GM12878 (cell line): Measurements from ENCODE around the gene SRSF8. TPM values are rescaled to one million over a fixed set of nuclear protein-coding genes. Genes with fewer than 3 reads are reported as not detected.

Experiments
- ATAC-seq: fragments of 200-7000 bp; cut with Tn5 transposase; 3 replicates; pipeline ENCODE4 v1.9.1; 2020; ENCODE audit warnings: mild to moderate bottlenecking, moderate library complexity
- BruUV-seq: library from RNA; stranded (reverse); fragments of 400-500 nt; replicated peaks from 2 replicates; lab custom pipeline; 2021; lab: Mats Ljungman, UMichigan
- CTCF ChIA-PET: fragments of 300-600 bp; sonication (Branson Sonifier 250); formaldehyde crosslinking; extraction: SDS; loops from one replicate; lab custom pipeline; 2021; ENCODE audit warnings: inconsistent platforms; lab: Yijun Ruan, JAX
- POLR2A ChIA-PET: fragments of 350-600 bp; formaldehyde crosslinking; extraction: SDS; loops from one replicate; lab custom pipeline; 2021; ENCODE audit warnings: inconsistent platforms; lab: Charles Lee
- RAD21 ChIA-PET: fragments of 300-600 bp; sonication (Branson Sonifier 250); formaldehyde crosslinking; loops from one replicate; lab custom pipeline; 2023; ENCODE audit warnings: antibody characterized with exemption; ENCODE audit not compliant: unreplicated experiment; lab: Charles Lee
- SMC1A ChIA-PET: fragments of 300-600 bp; sonication (Branson Sonifier 250); formaldehyde crosslinking; loops from one replicate; lab custom pipeline; 2023; ENCODE audit not compliant: unreplicated experiment, uncharacterized antibody; lab: Charles Lee
- DNase-seq: peaks from one replicate; pipeline ENCODE4 v3.0.0-alpha.2; 2011; ENCODE audit warnings: low read depth, low spot score
- FAIRE-seq: peaks from 3 replicates; lab custom pipeline; 2011; peaks lifted over from hg19 to GRCh38; lab: Jason Lieb, UNC
- H2AFZ ChIP-seq: 2 replicates; pipeline ENCODE4 v1.6.0; 2011; ENCODE audit warnings: low read depth, low read length, control low read depth; ENCODE audit not compliant: control insufficient read depth
- H3K27ac ChIP-seq: 2 replicates; pipeline ENCODE4 v1.5.1; 2011; ENCODE audit warnings: control low read depth; ENCODE audit not compliant: control insufficient read depth, insufficient read depth
- H3K27me3 ChIP-seq, 2 experiments: replicated peaks in 1 of 2; 2 replicates each; pipeline versions ENCODE4 v1.6.0 to v1.6.1; 2011; ENCODE audit warnings: low read length in 1 of 2; ENCODE audit not compliant: control insufficient read depth in 2 of 2, insufficient read depth in 2 of 2
- H3K36me3 ChIP-seq, 2 experiments: 2 replicates each; pipeline ENCODE4 v1.5.1; 2011; ENCODE audit warnings: low read length in 1 of 2; ENCODE audit not compliant: control insufficient read depth in 2 of 2, insufficient read depth in 2 of 2
- H3K4me1 ChIP-seq: 2 replicates; pipeline ENCODE4 v1.6.1; 2011; ENCODE audit warnings: mild to moderate bottlenecking, low read length, moderate library complexity, mixed read lengths; ENCODE audit not compliant: control insufficient read depth, insufficient read depth
- H3K4me2 ChIP-seq: 2 replicates; pipeline ENCODE4 v1.6.0; 2011; ENCODE audit warnings: control low read depth; ENCODE audit not compliant: control insufficient read depth, insufficient read depth
- H3K4me3 ChIP-seq: fragments of 200-600 bp; sonication (generic); 2 replicates; pipeline ENCODE4 v1.5.1; 2016
- H3K79me2 ChIP-seq: 2 replicates; pipeline ENCODE4 v1.6.0; 2011; ENCODE audit warnings: low read length; ENCODE audit not compliant: control insufficient read depth, insufficient read depth
- H3K9ac ChIP-seq: 2 replicates; pipeline ENCODE4 v1.8.0; 2011; ENCODE audit warnings: low read length, control low read depth, mixed read lengths; ENCODE audit not compliant: control insufficient read depth, insufficient read depth
- H3K9me3 ChIP-seq: replicated peaks from 3 replicates; pipeline ENCODE4 v1.5.1; 2011; ENCODE audit warnings: mild to moderate bottlenecking, low read length; ENCODE audit not compliant: control insufficient read depth, insufficient read depth
- H4K20me1 ChIP-seq: 2 replicates; pipeline ENCODE4 v1.6.0; 2011; ENCODE audit not compliant: control insufficient read depth, insufficient read depth
- HDAC2 ChIP-seq: fragments of 200-600 bp; sonication (generic); IDR thresholded peaks from 2 replicates; pipeline ENCODE4 v1.6.1; 2017
- HDGF ChIP-seq: fragments of 450-650 bp; IDR thresholded peaks from 2 replicates; pipeline ENCODE4 v1.6.1; 2016; ENCODE audit warnings: antibody characterized with exemption
- RELA ChIP-seq: fragments of 450-650 bp; IDR thresholded peaks from 2 replicates; pipeline ENCODE4 v1.8.0; 2014; ENCODE audit warnings: borderline replicate concordance; ENCODE audit not compliant: partially characterized antibody
- RUNX3 ChIP-seq: IDR thresholded peaks from 2 replicates; pipeline ENCODE4 v1.6.1; 2012; ENCODE audit warnings: low read length, inconsistent platforms
- TAF1 ChIP-seq: IDR thresholded peaks from 2 replicates; pipeline ENCODE4 v1.6.1; 2011; ENCODE audit warnings: mild to moderate bottlenecking, low read depth, low read length, borderline replicate concordance
- YY1 ChIP-seq: IDR thresholded peaks from 2 replicates; pipeline ENCODE4 v1.6.1; 2011; ENCODE audit warnings: low read depth, mild to moderate bottlenecking, low read length
- ZNF622 ChIP-seq: fragments of 450-650 bp; IDR thresholded peaks from 2 replicates; pipeline ENCODE4 v1.6.1; 2017; ENCODE audit warnings: mild to moderate bottlenecking, inconsistent platforms
- WGBS: methylation state at CpG from one replicate; pipeline ENCODE4 v1.1.6; 2016; ENCODE audit warnings: low lambda C conversion rate; ENCODE audit not compliant: insufficient replicate concordance, insufficient coverage; ENCODE audit errors: missing lambda C conversion rate; 5-methylcytosine and 5-hydroxymethylcytosine counted together
- in situ Hi-C: fragments of 300-500 bp; cut with MboI; formaldehyde crosslinking; loops from 9 replicates; pipeline ENCODE4 v1.14.3; 2018; ENCODE audit warnings: mixed read lengths
- intact Hi-C: fragments of 100-400 bp; cut with micrococcal nuclease; formaldehyde crosslinking; loops from one replicate; pipeline ENCODE4 v1.14.2; 2022; ENCODE audit not compliant: unreplicated experiment
- polyA plus RNA-seq, 11 experiments: library from polyadenylated mRNA; depleted of rRNA in 4 of 11; unstranded in 6 of 11; stranded (reverse) in 5 of 11; fragments of >200 nt; fragmentation: Nextera tagmentation in 4 of 11; fragmentation: Illumina TruSeq in 1 of 11; extraction: Ambion mirVana in 4 of 11; extraction: Trizol in 1 of 11; gene quantifications; 1 replicate in 1 of 11; 2 replicates in 10 of 11; pipeline versions ENCODE4 v1.2.1 to v1.2.3, GENCODE V29; 2011 to 2016; ENCODE audit warnings: inconsistent platforms in 2 of 11, missing spikeins in 2 of 11, low read depth in 1 of 11
- total RNA-seq, 4 experiments: library from RNA; depleted of rRNA in 3 of 4; stranded (reverse); fragments of >200 nt in 3 of 4; fragmentation: Illumina TruSeq in 1 of 4; extraction: Trizol in 1 of 4; gene quantifications; 2 replicates each; pipeline versions ENCODE4 v1.2.1 to v1.2.3, GENCODE V29; 2013 to 2021
- TF ChIP-seq, protein P1 (sequence below): IDR thresholded peaks from 2 replicates; pipeline ENCODE4 v1.6.1; 2011; ENCODE audit warnings: borderline replicate concordance, low read depth, mild to moderate bottlenecking, moderate library complexity, low read length; ENCODE audit not compliant: insufficient read depth, poor library complexity, severe bottlenecking
- TF ChIP-seq, protein P2 (sequence below): IDR thresholded peaks from 2 replicates; pipeline ENCODE4 v1.6.1; 2012; ENCODE audit warnings: low read depth, low read length, improper control_type of control experiment
- TF ChIP-seq, protein P3 (sequence below): fragments of 450-650 bp; IDR thresholded peaks from 2 replicates; pipeline ENCODE4 v1.6.1; 2017; ENCODE audit warnings: low read depth, mild to moderate bottlenecking, moderate library complexity
- TF ChIP-seq, protein P4 (sequence below): IDR thresholded peaks from 2 replicates; pipeline ENCODE4 v1.6.1; 2012; ENCODE audit warnings: improper control_type of control experiment, low read depth, low read length; ENCODE audit not compliant: insufficient replicate concordance

Gene SRSF8
- total and polyA plus RNA-seq, 10 of the 15 experiments (the other 5 are each of a cell fraction or from before 2014, with no cell fraction given), result 14.2 to 43.1 (median 27.1) TPM

DNA sequence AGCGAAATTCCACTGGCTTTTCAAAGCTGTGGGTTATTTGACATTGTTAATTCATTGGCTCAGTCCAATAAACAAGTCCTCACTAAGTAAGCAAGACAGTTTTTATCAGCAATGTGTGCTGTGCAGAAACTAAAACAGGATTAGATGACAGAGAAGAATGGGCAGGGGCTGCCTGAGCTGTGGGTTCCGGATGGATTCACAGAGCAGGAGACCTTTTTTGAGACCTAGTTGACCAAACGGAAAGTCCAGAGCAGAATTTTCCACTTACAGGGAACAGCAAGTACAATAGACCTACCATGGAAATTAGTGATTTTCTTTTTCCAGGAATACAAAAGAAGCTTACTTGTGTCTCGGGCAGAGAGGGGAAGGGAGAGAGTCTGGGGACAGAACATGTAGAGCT, 22.7 kb upstream of the SRSF8 start:
- H3K79me2 ChIP-seq, result no peaks in the 10 kb centered on the region
- CTCF ChIA-PET, result no interaction called here
- TF ChIP-seq HDAC2 (no peak), RUNX3 (no peak), TAF1 (no peak), RELA (no peak), YY1 (no peak), HDGF (no peak), ZNF622 (no peak)
- TF ChIP-seq, protein P1, sequence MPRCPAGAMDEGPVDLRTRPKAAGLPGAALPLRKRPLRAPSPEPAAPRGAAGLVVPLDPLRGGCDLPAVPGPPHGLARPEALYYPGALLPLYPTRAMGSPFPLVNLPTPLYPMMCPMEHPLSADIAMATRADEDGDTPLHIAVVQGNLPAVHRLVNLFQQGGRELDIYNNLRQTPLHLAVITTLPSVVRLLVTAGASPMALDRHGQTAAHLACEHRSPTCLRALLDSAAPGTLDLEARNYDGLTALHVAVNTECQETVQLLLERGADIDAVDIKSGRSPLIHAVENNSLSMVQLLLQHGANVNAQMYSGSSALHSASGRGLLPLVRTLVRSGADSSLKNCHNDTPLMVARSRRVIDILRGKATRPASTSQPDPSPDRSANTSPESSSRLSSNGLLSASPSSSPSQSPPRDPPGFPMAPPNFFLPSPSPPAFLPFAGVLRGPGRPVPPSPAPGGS, result no peak
- TF ChIP-seq, protein P2, sequence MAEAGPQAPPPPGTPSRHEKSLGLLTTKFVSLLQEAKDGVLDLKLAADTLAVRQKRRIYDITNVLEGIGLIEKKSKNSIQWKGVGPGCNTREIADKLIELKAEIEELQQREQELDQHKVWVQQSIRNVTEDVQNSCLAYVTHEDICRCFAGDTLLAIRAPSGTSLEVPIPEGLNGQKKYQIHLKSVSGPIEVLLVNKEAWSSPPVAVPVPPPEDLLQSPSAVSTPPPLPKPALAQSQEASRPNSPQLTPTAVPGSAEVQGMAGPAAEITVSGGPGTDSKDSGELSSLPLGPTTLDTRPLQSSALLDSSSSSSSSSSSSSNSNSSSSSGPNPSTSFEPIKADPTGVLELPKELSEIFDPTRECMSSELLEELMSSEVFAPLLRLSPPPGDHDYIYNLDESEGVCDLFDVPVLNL, result no peak
- TF ChIP-seq, protein P3, sequence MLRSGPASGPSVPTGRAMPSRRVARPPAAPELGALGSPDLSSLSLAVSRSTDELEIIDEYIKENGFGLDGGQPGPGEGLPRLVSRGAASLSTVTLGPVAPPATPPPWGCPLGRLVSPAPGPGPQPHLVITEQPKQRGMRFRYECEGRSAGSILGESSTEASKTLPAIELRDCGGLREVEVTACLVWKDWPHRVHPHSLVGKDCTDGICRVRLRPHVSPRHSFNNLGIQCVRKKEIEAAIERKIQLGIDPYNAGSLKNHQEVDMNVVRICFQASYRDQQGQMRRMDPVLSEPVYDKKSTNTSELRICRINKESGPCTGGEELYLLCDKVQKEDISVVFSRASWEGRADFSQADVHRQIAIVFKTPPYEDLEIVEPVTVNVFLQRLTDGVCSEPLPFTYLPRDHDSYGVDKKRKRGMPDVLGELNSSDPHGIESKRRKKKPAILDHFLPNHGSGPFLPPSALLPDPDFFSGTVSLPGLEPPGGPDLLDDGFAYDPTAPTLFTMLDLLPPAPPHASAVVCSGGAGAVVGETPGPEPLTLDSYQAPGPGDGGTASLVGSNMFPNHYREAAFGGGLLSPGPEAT, result no peak
- TF ChIP-seq, protein P4, sequence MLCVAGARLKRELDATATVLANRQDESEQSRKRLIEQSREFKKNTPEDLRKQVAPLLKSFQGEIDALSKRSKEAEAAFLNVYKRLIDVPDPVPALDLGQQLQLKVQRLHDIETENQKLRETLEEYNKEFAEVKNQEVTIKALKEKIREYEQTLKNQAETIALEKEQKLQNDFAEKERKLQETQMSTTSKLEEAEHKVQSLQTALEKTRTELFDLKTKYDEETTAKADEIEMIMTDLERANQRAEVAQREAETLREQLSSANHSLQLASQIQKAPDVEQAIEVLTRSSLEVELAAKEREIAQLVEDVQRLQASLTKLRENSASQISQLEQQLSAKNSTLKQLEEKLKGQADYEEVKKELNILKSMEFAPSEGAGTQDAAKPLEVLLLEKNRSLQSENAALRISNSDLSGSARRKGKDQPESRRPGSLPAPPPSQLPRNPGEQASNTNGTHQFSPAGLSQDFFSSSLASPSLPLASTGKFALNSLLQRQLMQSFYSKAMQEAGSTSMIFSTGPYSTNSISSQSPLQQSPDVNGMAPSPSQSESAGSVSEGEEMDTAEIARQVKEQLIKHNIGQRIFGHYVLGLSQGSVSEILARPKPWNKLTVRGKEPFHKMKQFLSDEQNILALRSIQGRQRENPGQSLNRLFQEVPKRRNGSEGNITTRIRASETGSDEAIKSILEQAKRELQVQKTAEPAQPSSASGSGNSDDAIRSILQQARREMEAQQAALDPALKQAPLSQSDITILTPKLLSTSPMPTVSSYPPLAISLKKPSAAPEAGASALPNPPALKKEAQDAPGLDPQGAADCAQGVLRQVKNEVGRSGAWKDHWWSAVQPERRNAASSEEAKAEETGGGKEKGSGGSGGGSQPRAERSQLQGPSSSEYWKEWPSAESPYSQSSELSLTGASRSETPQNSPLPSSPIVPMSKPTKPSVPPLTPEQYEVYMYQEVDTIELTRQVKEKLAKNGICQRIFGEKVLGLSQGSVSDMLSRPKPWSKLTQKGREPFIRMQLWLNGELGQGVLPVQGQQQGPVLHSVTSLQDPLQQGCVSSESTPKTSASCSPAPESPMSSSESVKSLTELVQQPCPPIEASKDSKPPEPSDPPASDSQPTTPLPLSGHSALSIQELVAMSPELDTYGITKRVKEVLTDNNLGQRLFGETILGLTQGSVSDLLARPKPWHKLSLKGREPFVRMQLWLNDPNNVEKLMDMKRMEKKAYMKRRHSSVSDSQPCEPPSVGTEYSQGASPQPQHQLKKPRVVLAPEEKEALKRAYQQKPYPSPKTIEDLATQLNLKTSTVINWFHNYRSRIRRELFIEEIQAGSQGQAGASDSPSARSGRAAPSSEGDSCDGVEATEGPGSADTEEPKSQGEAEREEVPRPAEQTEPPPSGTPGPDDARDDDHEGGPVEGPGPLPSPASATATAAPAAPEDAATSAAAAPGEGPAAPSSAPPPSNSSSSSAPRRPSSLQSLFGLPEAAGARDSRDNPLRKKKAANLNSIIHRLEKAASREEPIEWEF, result no peak
- H3K36me3 ChIP-seq, result no peaks in the 10 kb centered on the region
- no peak overlapping the region for H3K4me3 ChIP-seq
- RAD21 ChIA-PET, result no interaction called here
- ATAC-seq (no peak), DNase-seq (no peak), FAIRE-seq (no peak)
- intact Hi-C loops, result no loop called here
- in situ Hi-C loops, result no loop called here
- H3K27me3 ChIP-seq, result peaks cover 0 to 3% of the 10 kb centered on the region in 2 experiments; a peak in 3 of 4 replicates
- SMC1A ChIA-PET, result interaction anchor here (0.6 to 1.4 kb wide), 7 partner anchors 14 to 624 kb away, joined by 3 to 6 read pairs (median 3); no protein-coding TSS in a partner anchor
- POLR2A ChIA-PET, result no interaction called here
- H4K20me1 ChIP-seq, result no peaks in the 10 kb centered on the region
- H3K4me1 ChIP-seq, result no peaks in the 10 kb centered on the region
- no peak overlapping the region for H3K9ac ChIP-seq
- no TSS peak for BruUV-seq
- WGBS, result 50% methylated on average over 4 of the region's 4 CpGs
- no peak overlapping the region for H3K27ac ChIP-seq
- no peaks in the 10 kb centered on the region for H3K9me3 ChIP-seq
- H3K4me2 ChIP-seq, result no peak overlapping the region
- H2AFZ ChIP-seq, result no peak overlapping the region
